ENCODE measurements around the gene HPSE. TPM values are rescaled to one million over a fixed set of nuclear protein-coding genes. Genes with fewer than 3 reads are reported as not detected.

Gene HPSE
- total RNA-seq, 4 donors from 2014 or later: 0.42 to 1.5 (median 0.88) TPM

DNA sequence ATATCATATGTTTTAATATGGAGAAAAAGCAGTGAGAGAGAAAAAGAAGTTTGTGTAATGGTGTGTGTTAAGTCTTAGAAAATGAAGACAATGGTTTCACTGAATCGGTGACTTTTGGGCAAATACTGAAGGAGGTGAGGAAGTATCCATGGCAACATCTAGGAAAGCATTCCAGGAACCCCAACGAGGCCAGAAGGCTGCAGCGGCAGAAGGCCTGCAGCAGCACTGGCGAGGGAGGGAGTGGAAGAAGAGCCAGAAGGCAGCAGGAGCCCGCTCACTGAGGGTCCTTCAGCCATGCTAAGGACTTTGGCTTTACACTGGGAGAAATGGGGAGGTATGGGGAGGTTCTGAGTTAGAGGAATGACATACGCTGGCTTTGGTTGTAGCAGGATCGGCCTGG is 76.8 kb downstream of the HPSE start:
- intact Hi-C loops (cut with DNase I): no loop called here
- H3K27ac ChIP-seq (replicated peaks in 1 of 4): peak overlapping the region in 1 of 4 donors; percentile 71
- no peak for DNase-seq (ENCODE audit: extremely low spot score)
- H3K4me1 ChIP-seq: peaks cover 4 to 28% (median 23%) of the 10 kb centered on the region in 4 donors
- no peaks in the 10 kb centered on the region for H3K27me3 ChIP-seq
- TF ChIP-seq, protein P1, sequence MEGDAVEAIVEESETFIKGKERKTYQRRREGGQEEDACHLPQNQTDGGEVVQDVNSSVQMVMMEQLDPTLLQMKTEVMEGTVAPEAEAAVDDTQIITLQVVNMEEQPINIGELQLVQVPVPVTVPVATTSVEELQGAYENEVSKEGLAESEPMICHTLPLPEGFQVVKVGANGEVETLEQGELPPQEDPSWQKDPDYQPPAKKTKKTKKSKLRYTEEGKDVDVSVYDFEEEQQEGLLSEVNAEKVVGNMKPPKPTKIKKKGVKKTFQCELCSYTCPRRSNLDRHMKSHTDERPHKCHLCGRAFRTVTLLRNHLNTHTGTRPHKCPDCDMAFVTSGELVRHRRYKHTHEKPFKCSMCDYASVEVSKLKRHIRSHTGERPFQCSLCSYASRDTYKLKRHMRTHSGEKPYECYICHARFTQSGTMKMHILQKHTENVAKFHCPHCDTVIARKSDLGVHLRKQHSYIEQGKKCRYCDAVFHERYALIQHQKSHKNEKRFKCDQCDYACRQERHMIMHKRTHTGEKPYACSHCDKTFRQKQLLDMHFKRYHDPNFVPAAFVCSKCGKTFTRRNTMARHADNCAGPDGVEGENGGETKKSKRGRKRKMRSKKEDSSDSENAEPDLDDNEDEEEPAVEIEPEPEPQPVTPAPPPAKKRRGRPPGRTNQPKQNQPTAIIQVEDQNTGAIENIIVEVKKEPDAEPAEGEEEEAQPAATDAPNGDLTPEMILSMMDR (IDR thresholded peaks at IDR 0.05): no peak
- TF ChIP-seq POLR2AphosphoS5 (IDR thresholded peaks at IDR 0.05) (no peak), EP300 (IDR thresholded peaks at IDR 0.05) (no peak), POLR2A (IDR thresholded peaks at IDR 0.05; ENCODE audit: low read depth) (no peak)
- 93% methylated on average over 7 of the region's 7 CpGs for WGBS
- no peaks in the 10 kb centered on the region for H3K9me3 ChIP-seq
- H3K36me3 ChIP-seq: peaks cover 0 to 5% (median 0%) of the 10 kb centered on the region in 4 donors
- no peak overlapping the region for H3K4me3 ChIP-seq

GRCh38 chr4:83255584-83255983 is 79.1 kb downstream of the HPSE start:
- no peak for DNase-seq (ENCODE audit: extremely low spot score)
- Histone ChIP-seq H3K4me1 (peaks cover 4 to 28% (median 22%) of the 10 kb centered on the region in 4 donors), H3K36me3 (no peaks in the 10 kb centered on the region), H3K27ac (replicated peaks in 1 of 4) (no peak overlapping the region), H3K9me3 (no peaks in the 10 kb centered on the region), H3K4me3 (no peak overlapping the region), H3K27me3 (no peaks in the 10 kb centered on the region)
- no peak for TF ChIP-seq EP300 (IDR thresholded peaks at IDR 0.05)
- TF ChIP-seq POLR2AphosphoS5 (IDR thresholded peaks at IDR 0.05): no peak
- TF ChIP-seq, protein P1 (IDR thresholded peaks at IDR 0.05): no peak
- TF ChIP-seq POLR2A (IDR thresholded peaks at IDR 0.05; ENCODE audit: low read depth): no peak
- 60% methylated on average over 1 of the region's 1 CpG for WGBS
- intact Hi-C loops (cut with DNase I): no loop called here

- WGBS: 51% methylated on average over 7 of the region's 7 CpGs
- H3K4me1 ChIP-seq: peaks cover 0 to 23% (median 15%) of the 10 kb centered on the region in 4 donors
- DNase-seq (ENCODE audit: extremely low spot score): no peak
- no peaks in the 10 kb centered on the region for H3K9me3 ChIP-seq
- no peak overlapping the region for H3K27ac ChIP-seq (replicated peaks in 1 of 4)
- H3K36me3 ChIP-seq: no peaks in the 10 kb centered on the region
- no peak overlapping the region for H3K4me3 ChIP-seq
- TF ChIP-seq POLR2AphosphoS5 (IDR thresholded peaks at IDR 0.05): no peak
- TF ChIP-seq, protein P1 (IDR thresholded peaks at IDR 0.05): peak; percentile 21 to 45 (median 26)
- no peaks in the 10 kb centered on the region for H3K27me3 ChIP-seq
- intact Hi-C loops (cut with DNase I): no loop called here
Measured at GRCh38 chr4:83252782-83253405, 81.8 kb downstream of the HPSE start.

DNA sequence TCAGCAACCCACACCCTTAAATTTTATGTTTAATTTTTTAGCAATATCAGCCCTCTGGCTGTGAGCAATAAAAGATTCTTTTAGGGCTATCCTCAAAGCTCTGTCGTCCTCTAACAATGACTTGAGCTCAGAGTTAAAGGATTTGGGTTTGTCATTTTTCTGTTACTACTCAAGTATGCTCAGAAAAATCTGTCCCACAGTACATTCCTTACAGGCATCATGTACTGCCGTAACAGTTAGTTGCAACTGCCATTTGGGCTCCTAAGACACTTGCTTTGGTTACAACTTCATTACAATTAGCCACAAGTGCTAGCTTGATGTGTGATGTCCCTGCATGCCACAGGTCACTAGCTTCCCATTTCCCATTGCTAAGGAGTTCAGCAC is 83.2 kb downstream of the HPSE start:
- DNase-seq (ENCODE audit: extremely low spot score): no peak
- WGBS: 88% methylated on average over 2 of the region's 2 CpGs

More for the DNA sequence above, 83.2 kb downstream of the HPSE start:
- intact Hi-C loops (cut with DNase I): no loop called here
- H3K9me3 ChIP-seq: no peaks in the 10 kb centered on the region
- no peaks in the 10 kb centered on the region for H3K36me3 ChIP-seq
- TF ChIP-seq POLR2AphosphoS5 (IDR thresholded peaks at IDR 0.05): no peak
- no peak for TF ChIP-seq EP300 (IDR thresholded peaks at IDR 0.05)
- TF ChIP-seq POLR2A (IDR thresholded peaks at IDR 0.05; ENCODE audit: low read depth): no peak
- TF ChIP-seq, protein P1 (IDR thresholded peaks at IDR 0.05): no peak
- H3K4me3 ChIP-seq: no peak overlapping the region
- H3K27me3 ChIP-seq: no peaks in the 10 kb centered on the region
- no peak overlapping the region for H3K27ac ChIP-seq (replicated peaks in 1 of 4)
- H3K4me1 ChIP-seq: peaks cover 0 to 12% (median 10%) of the 10 kb centered on the region in 4 donors
